Mesendoderm (in vitro differentiated cells): ENCODE measurements around the gene HRK.

ENCODE experiments used
- DNase-seq: peaks from one replicate; pipeline ENCODE4 v3.0.0; 2013
- H2AK5ac ChIP-seq: 2 replicates; pipeline ENCODE4 v1.6.1; 2013; ENCODE audit warnings: low read length, inconsistent platforms
- H2BK120ac ChIP-seq: 2 replicates; pipeline ENCODE4 v1.6.1; 2013; ENCODE audit warnings: low read depth, mild to moderate bottlenecking, low read length, moderate library complexity, mixed read lengths
- H2BK15ac ChIP-seq: replicated peaks from 2 replicates; pipeline ENCODE4 v1.6.1; 2013; ENCODE audit warnings: low read depth, mild to moderate bottlenecking, moderate library complexity
- H2BK5ac ChIP-seq: 2 replicates; pipeline ENCODE4 v1.6.1; 2013; ENCODE audit warnings: low read length, inconsistent platforms
- H3K18ac ChIP-seq: 2 replicates; pipeline ENCODE4 v1.6.1; 2013; ENCODE audit warnings: mild to moderate bottlenecking, low read length, mixed read lengths
- H3K23ac ChIP-seq: one replicate; pipeline ENCODE4 v1.6.1; 2013; ENCODE audit warnings: low read length
- H3K27ac ChIP-seq: 2 replicates; pipeline ENCODE4 v1.5.1; 2013; ENCODE audit warnings: low read depth, mild to moderate bottlenecking, inconsistent platforms, low read length, moderate library complexity
- H3K27me3 ChIP-seq: 2 replicates; pipeline ENCODE4 v1.6.1; 2013; ENCODE audit warnings: low read length, control low read depth, mild to moderate bottlenecking, inconsistent platforms; ENCODE audit not compliant: insufficient read depth, poor library complexity
- H3K36me3 ChIP-seq: 2 replicates; pipeline ENCODE4 v1.6.1; 2013; ENCODE audit warnings: low read length, inconsistent platforms; ENCODE audit not compliant: control insufficient read depth, insufficient read depth
- H3K4ac ChIP-seq: one replicate; pipeline ENCODE4 v1.6.1; 2013; ENCODE audit warnings: low read depth, mild to moderate bottlenecking, low read length, moderate library complexity
- H3K4me1 ChIP-seq: 2 replicates; pipeline ENCODE4 v1.6.1; 2013; ENCODE audit warnings: low read depth, low read length, inconsistent platforms; ENCODE audit not compliant: control insufficient read depth
- H3K4me2 ChIP-seq: 2 replicates; pipeline ENCODE4 v1.6.1; 2013; ENCODE audit warnings: low read length
- H3K4me3 ChIP-seq: 2 replicates; pipeline ENCODE4 v1.5.1; 2013; ENCODE audit warnings: mild to moderate bottlenecking, low read length
- H3K56ac ChIP-seq: one replicate; pipeline ENCODE4 v1.6.1; 2013; ENCODE audit warnings: low read length
- H3K79me1 ChIP-seq: 2 replicates; pipeline ENCODE4 v1.6.1; 2013; ENCODE audit warnings: low read length, inconsistent platforms
- H3K79me2 ChIP-seq: 2 replicates; pipeline ENCODE4 v1.6.1; 2013; ENCODE audit warnings: mild to moderate bottlenecking, low read length; ENCODE audit not compliant: control insufficient read depth, insufficient read depth
- H3K9ac ChIP-seq: 2 replicates; pipeline ENCODE4 v1.6.1; 2013; ENCODE audit warnings: low read length, inconsistent platforms
- H4K5ac ChIP-seq: one replicate; pipeline ENCODE4 v1.6.1; 2013; ENCODE audit warnings: low read length
- H4K8ac ChIP-seq: one replicate; pipeline ENCODE4 v1.6.1; 2013; ENCODE audit warnings: low read depth, mild to moderate bottlenecking, control low read depth, low read length, moderate library complexity
- WGBS: extraction: QIAGEN DNeasy Blood & Tissue Kit; methylation state at CpG from one replicate; pipeline ENCODE4 v1.1.7; 2013; ENCODE audit warnings: low lambda C conversion rate, missing lambda C conversion rate; ENCODE audit not compliant: insufficient coverage; ENCODE audit errors: extremely low coverage; 5-methylcytosine and 5-hydroxymethylcytosine counted together

HRK gene

DNA sequence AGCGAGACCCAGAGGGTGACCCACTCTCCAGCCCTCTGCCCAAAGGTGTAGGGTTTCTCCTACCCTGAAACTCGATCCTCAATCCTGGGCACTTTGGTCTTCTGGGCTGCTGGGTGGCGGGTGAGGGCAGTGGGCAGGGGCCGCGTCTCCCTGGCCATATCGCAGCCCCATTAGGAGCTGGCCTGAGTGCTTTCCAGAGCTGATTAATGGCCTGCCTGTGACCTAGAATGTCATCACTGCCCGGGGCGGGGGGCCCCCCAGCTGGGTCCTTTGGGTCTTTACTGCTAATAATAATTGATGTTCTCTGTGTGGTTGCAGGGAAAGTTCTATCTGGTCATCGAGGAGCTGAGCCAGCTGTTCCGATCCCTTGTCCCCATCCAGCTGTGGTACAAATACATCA lies 47.8 kb downstream of the HRK start:
- no peak overlapping the region for H2BK15ac ChIP-seq
- H3K23ac ChIP-seq: no peak overlapping the region
- H4K5ac ChIP-seq: no peak overlapping the region
- no peaks in the 10 kb centered on the region for H3K4me1 ChIP-seq
- H3K9ac ChIP-seq: no peak overlapping the region
- H3K79me1 ChIP-seq: no peaks in the 10 kb centered on the region
- no peak overlapping the region for H2BK120ac ChIP-seq
- H2BK5ac ChIP-seq: no peak overlapping the region
- no peak overlapping the region for H2AK5ac ChIP-seq
- no peak for DNase-seq
- no peak overlapping the region for H3K27ac ChIP-seq
- no peak overlapping the region for H3K56ac ChIP-seq
- H3K79me2 ChIP-seq: no peaks in the 10 kb centered on the region
- no peak overlapping the region for H3K4me2 ChIP-seq
- no CpG with 5 or more reads among the region's 10 CpGs for WGBS
- H4K8ac ChIP-seq: no peak overlapping the region
- H3K4ac ChIP-seq: no peak overlapping the region
- no peak overlapping the region for H3K18ac ChIP-seq
- H3K27me3 ChIP-seq: no peaks in the 10 kb centered on the region
- no peak overlapping the region for H3K4me3 ChIP-seq
- no peaks in the 10 kb centered on the region for H3K36me3 ChIP-seq

DNA sequence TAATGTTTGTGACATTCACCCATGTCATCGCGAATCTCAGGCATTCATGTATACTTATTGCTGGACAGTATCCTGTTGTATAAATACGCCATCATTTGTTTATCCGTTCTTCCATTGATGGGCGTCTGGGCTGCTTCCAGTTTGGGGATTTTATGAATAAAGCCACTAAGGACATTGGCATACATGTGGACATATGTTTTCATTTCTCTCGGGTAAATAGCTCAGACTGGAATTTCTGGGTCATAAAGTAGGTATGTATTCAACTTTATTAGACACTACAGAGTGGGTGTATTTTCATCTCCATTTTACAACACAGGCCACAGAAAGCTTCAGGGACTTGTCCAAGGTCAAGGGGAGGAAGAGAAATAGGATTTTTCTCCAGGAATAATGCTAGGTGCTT lies 48.9 kb downstream of the HRK start:
- no CpG with 5 or more reads among the region's 6 CpGs for WGBS

DNA sequence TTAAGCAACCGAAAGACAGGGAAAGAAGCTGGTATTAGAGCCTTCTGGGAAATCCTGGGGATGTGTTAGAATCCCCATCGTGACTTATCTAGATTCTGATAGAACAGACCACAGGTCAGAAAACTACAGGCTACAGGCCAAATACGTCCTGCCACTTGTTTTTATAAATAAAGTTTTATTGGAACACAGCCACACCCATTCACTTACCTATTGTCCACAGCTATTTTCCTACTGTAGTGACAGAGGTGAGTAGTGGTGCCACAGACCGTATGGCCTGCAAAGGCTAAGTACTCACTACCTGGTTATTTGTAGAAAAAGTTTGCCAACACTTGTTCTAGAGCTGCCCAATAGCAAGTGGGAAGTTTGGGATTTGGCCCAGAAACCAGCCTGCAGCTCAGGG lies 53.8 kb downstream of the HRK start:
- no peak overlapping the region for H2AK5ac ChIP-seq
- H3K4ac ChIP-seq: no peak overlapping the region
- no peaks in the 10 kb centered on the region for H3K4me1 ChIP-seq
- H4K5ac ChIP-seq: no peak overlapping the region
- H3K79me1 ChIP-seq: no peaks in the 10 kb centered on the region
- H3K56ac ChIP-seq: no peak overlapping the region
- no peak overlapping the region for H2BK120ac ChIP-seq
- no peak overlapping the region for H3K4me3 ChIP-seq
- H3K27me3 ChIP-seq: no peaks in the 10 kb centered on the region
- H3K18ac ChIP-seq: no peak overlapping the region
- WGBS: no CpG with 5 or more reads among the region's 4 CpGs
- no peak overlapping the region for H3K4me2 ChIP-seq
- H3K79me2 ChIP-seq: no peaks in the 10 kb centered on the region
- peak; percentile 28 for DNase-seq
- no peaks in the 10 kb centered on the region for H3K36me3 ChIP-seq
- no peak overlapping the region for H3K23ac ChIP-seq
- H2BK15ac ChIP-seq: no peak overlapping the region
- no peak overlapping the region for H3K27ac ChIP-seq
- no peak overlapping the region for H2BK5ac ChIP-seq
- no peak overlapping the region for H4K8ac ChIP-seq
- H3K9ac ChIP-seq: no peak overlapping the region

More for the DNA sequence above, 48.9 kb downstream of the HRK start:
- Histone ChIP-seq H2BK15ac (no peak overlapping the region), H3K4ac (no peak overlapping the region), H3K27me3 (no peaks in the 10 kb centered on the region), H3K79me2 (no peaks in the 10 kb centered on the region), H3K79me1 (no peaks in the 10 kb centered on the region), H4K8ac (no peak overlapping the region), H3K23ac (no peak overlapping the region), H3K36me3 (no peaks in the 10 kb centered on the region), H3K18ac (no peak overlapping the region), H3K9ac (no peak overlapping the region), H3K56ac (no peak overlapping the region), H3K27ac (no peak overlapping the region), H2AK5ac (no peak overlapping the region), H3K4me3 (no peak overlapping the region), H3K4me2 (no peak overlapping the region), H4K5ac (no peak overlapping the region), H3K4me1 (no peaks in the 10 kb centered on the region), H2BK120ac (no peak overlapping the region), H2BK5ac (no peak overlapping the region)
- DNase-seq: no peak

DNA sequence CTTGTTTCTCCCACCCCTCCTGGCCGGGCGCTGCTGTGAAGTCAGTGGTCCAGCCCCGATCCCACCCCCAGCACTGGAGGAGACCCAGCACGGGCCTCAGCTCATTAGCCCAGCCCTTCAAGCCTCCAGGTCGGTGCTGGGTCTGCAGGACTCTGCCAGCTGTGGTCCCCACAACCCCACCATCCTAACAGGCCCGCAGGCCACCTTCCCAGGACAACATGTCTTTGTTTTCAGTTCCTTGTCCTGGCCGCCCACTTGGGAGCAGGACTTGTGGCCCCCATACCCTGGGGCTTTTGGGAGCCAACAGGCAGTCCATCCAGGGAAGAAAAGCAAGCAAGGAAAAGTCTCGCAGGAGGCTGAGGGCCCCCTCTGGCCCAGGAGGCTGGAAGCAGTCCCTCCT lies 60.0 kb downstream of the HRK start:
- Histone ChIP-seq H2BK120ac (no peak overlapping the region), H4K8ac (no peak overlapping the region), H3K18ac (no peak overlapping the region), H3K9ac (no peak overlapping the region), H2BK5ac (no peak overlapping the region), H3K4ac (no peak overlapping the region), H4K5ac (no peak overlapping the region), H3K79me1 (peaks cover 3% of the 10 kb centered on the region), H2AK5ac (no peak overlapping the region), H3K27me3 (no peaks in the 10 kb centered on the region), H2BK15ac (no peak overlapping the region), H3K23ac (no peak overlapping the region), H3K27ac (no peak overlapping the region), H3K4me2 (no peak overlapping the region), H3K36me3 (no peaks in the 10 kb centered on the region), H3K56ac (no peak overlapping the region), H3K79me2 (no peaks in the 10 kb centered on the region), H3K4me1 (peaks cover 3% of the 10 kb centered on the region), H3K4me3 (no peak overlapping the region)
- DNase-seq: no peak
- WGBS: no CpG with 5 or more reads among the region's 8 CpGs

DNA sequence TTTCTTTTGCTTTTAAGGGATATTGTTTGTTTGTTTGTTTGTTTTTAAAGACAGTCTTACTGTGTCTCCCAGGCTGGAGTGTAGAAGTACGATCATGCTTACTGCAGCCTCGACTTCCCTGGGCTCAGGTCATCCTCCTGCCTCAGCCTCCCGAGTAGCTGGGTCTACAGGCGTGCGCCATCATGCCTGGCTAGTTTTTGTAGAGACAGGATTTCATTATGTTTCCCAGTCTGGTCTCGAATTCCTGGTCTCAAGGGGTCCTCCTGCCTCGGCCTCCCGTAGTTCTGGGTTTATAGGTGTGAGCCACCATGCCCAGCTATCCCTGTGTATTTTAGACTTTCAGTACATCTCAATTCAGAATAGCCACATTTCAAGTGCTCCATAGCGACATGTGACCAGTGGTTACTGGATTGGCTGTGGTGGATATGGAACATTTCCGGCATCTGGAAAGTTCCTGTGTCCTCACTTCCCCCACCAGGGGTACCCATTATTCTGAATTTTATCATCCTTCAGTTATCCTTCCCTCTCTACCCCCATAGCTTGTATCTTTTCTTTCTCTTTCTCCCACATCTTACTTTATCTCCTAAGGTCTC lies 61.1 kb downstream of the HRK start:
- H3K36me3 ChIP-seq: no peaks in the 10 kb centered on the region
- no peak overlapping the region for H2BK15ac ChIP-seq
- no peak overlapping the region for H3K9ac ChIP-seq
- H3K4ac ChIP-seq: no peak overlapping the region
- peaks cover 3% of the 10 kb centered on the region for H3K4me1 ChIP-seq
- no peaks in the 10 kb centered on the region for H3K79me2 ChIP-seq
- H2AK5ac ChIP-seq: no peak overlapping the region
- no peak overlapping the region for H3K4me3 ChIP-seq
- H3K23ac ChIP-seq: no peak overlapping the region
- no peak overlapping the region for H3K4me2 ChIP-seq
- H4K8ac ChIP-seq: no peak overlapping the region
- no peak overlapping the region for H3K56ac ChIP-seq
- no peak overlapping the region for H2BK5ac ChIP-seq
- H2BK120ac ChIP-seq: no peak overlapping the region
- no CpG with 5 or more reads among the region's 10 CpGs for WGBS
- H3K18ac ChIP-seq: no peak overlapping the region
- H4K5ac ChIP-seq: no peak overlapping the region
- peaks cover 3% of the 10 kb centered on the region for H3K79me1 ChIP-seq
- H3K27ac ChIP-seq: no peak overlapping the region
- no peak for DNase-seq
- no peaks in the 10 kb centered on the region for H3K27me3 ChIP-seq
